Lower leg skin (tissue), 4 donors: ENCODE results near the gene ACAD8. TPM values are rescaled to one million over a fixed set of nuclear protein-coding genes. Genes with fewer than 3 reads are reported as not detected.
A peak's percentile ranks its signal among the peaks of the same experiment; 100 is the strongest.

Experiments
- DNase-seq, 2 donors: peaks; one replicate each; pipeline ENCODE4 v3.0.0-alpha.2; 2019; ENCODE audit warnings: low spot score in 2 of 2
- H3K4me3 ChIP-seq: fragments of 200-600 bp; sonication (generic); 2 replicates; pipeline ENCODE4 v1.5.1; 2017; ENCODE audit warnings: mild to moderate bottlenecking, low read depth; ENCODE audit not compliant: poor library complexity, severe bottlenecking
- CTCF ChIP-seq, 3 donors: fragments of 450-650 bp; IDR thresholded peaks; one replicate each; pipeline ENCODE4 v1.5.1; 2016; ENCODE audit warnings: antibody characterized with exemption in 3 of 3, mild to moderate bottlenecking in 3 of 3, moderate library complexity in 2 of 3
- POLR2A ChIP-seq, 2 donors: fragments of 450-650 bp; IDR thresholded peaks; one replicate each; pipeline ENCODE4 v1.6.1; 2016 to 2017; ENCODE audit warnings: antibody characterized with exemption in 2 of 2, mild to moderate bottlenecking in 1 of 2, moderate library complexity in 1 of 2
- WGBS, 2 donors: methylation state at CpG; one replicate each; pipeline ENCODE4 v1.1.5; 2018; 5-methylcytosine and 5-hydroxymethylcytosine counted together
- intact Hi-C: fragments of 100-400 bp; cut with DNase I; formaldehyde crosslinking; loops from one replicate; pipeline ENCODE4 v1.15.0; 2023; ENCODE audit warnings: low total_unique reads
- total RNA-seq, 4 donors: library from RNA; depleted of rRNA; stranded (reverse); fragments of >200 nt; gene quantifications; one replicate each; pipeline ENCODE4 v1.1.0, GENCODE V29; 2016

Gene ACAD8
- 10 to 100 TPM; 49.0 to 68.6 (median 58.6) TPM for total RNA-seq

- H3K4me3 ChIP-seq = peak within 1 kb of the TSS; percentile 63
- no peak for TF ChIP-seq CTCF (IDR thresholded peaks at IDR 0.05)
- TF ChIP-seq POLR2A (IDR thresholded peaks at IDR 0.05) = no peak
- DNase-seq = peak; percentile 96 to 99
- WGBS, 2 donors = 1% methylated on average over 23 to 65 of the region's 70 CpGs
- intact Hi-C loops = no loop called here
Measured at GRCh38 chr11:134253188-134253993, at the start of gene ACAD8, which contains the start of gene THYN1. ACAD8 (plus strand) TSS chr11:134253568; CDS start chr11:134253601, 33 bp downstream. THYN1 (minus strand) TSS chr11:134253352; CDS start chr11:134252882, 470 bp downstream.

- WGBS, 2 donors = 64 to 69% methylated on average over 9 of the region's 9 CpGs
- intact Hi-C loops = no loop called here
- no peak overlapping the region for H3K4me3 ChIP-seq
- DNase-seq = no peak
- TF ChIP-seq CTCF (IDR thresholded peaks at IDR 0.05) = no peak
- TF ChIP-seq POLR2A (IDR thresholded peaks at IDR 0.05) = no peak
Measured at GRCh38 chr11:134205729-134206128, 47.6 kb upstream of the ACAD8 start.

- intact Hi-C loops = no loop called here
- WGBS, 2 donors = 58 to 69% methylated on average over 5 of the region's 5 CpGs
- no peak for DNase-seq
- no peak overlapping the region for H3K4me3 ChIP-seq
- TF ChIP-seq POLR2A (IDR thresholded peaks at IDR 0.05) (no peak), CTCF (IDR thresholded peaks at IDR 0.05) (no peak)
Measured at GRCh38 chr11:134206185-134206584, 47.2 kb upstream of the ACAD8 start.

GRCh38 chr11:134207538-134208239 is 45.7 kb upstream of the ACAD8 start:
- intact Hi-C loops = no loop called here
- no peak for DNase-seq
- TF ChIP-seq CTCF (IDR thresholded peaks at IDR 0.05) = peak in 1 of 3 donors; percentile 10
- TF ChIP-seq POLR2A (IDR thresholded peaks at IDR 0.05) = no peak
- 88% methylated on average over 16 of the region's 16 CpGs for WGBS, 2 donors
- H3K4me3 ChIP-seq = no peak overlapping the region

GRCh38 chr11:134215836-134216235 is 37.5 kb upstream of the ACAD8 start:
- WGBS, 2 donors = 91% methylated on average over 7 of the region's 7 CpGs
- TF ChIP-seq CTCF (IDR thresholded peaks at IDR 0.05) = no peak
- TF ChIP-seq POLR2A (IDR thresholded peaks at IDR 0.05) = no peak

More at GRCh38 chr11:134215836-134216235, 37.5 kb upstream of the ACAD8 start:
- no peak overlapping the region for H3K4me3 ChIP-seq
- no peak for DNase-seq
- intact Hi-C loops = no loop called here
